VCaP (cell line): ENCODE measurements around the gene PPFIA1.

Source experiments
- H3K27ac ChIP-seq: fragments of 450-650 bp; 2 replicates; pipeline ENCODE4 v1.5.1; 2017
- TF ChIP-seq, protein P1 (sequence below): fragments of 450-650 bp; conservative IDR thresholded peaks from 2 replicates; pipeline ENCODE4 v1.5.1; 2017; ENCODE audit warnings: mild to moderate bottlenecking, moderate library complexity

Gene PPFIA1

DNA sequence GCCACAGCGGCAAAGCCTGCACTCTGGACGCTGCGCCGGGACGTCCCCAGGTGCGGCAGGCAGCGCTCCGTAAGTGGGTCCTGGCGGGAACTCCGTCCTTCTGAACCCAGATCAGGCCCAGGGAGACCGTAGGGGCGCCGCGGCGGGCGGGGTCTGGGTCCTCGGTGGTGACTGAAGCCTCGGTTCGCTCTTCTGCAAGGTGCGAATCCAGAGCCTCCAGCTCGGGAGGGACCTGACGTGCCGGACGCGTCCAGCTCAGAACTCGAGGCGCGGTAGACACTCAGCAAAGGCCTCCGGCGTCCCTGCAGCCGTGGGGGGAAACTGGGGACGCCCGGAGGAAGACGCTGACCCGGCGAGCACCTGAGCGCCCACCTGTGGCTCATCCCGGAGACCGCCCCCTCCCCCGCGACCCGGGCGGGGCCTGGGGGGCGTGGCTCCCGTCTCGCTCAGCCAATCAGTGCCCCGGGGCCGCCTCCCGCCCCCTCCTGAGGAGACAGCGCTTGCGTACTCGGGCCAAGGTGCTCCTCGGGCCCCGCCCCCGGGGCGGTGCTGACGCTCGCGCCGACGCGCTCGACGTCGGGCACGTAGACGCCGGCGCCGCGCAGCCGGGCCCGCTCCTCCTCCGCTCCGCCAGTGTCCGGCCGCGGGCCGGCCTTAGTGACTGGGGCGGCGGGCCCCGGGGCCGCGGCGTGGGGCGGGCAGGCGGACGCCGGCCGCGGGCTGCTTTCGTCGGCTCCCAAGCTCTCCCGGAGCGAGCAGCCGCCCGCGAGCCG lies at the start of gene PPFIA1:
Gene PPFIA1, plus strand, starts transcription at position 587 of the 773 bp plus-strand sequence. CDS start 1,483 bp downstream, outside the sequence.
- TF ChIP-seq, protein P1, sequence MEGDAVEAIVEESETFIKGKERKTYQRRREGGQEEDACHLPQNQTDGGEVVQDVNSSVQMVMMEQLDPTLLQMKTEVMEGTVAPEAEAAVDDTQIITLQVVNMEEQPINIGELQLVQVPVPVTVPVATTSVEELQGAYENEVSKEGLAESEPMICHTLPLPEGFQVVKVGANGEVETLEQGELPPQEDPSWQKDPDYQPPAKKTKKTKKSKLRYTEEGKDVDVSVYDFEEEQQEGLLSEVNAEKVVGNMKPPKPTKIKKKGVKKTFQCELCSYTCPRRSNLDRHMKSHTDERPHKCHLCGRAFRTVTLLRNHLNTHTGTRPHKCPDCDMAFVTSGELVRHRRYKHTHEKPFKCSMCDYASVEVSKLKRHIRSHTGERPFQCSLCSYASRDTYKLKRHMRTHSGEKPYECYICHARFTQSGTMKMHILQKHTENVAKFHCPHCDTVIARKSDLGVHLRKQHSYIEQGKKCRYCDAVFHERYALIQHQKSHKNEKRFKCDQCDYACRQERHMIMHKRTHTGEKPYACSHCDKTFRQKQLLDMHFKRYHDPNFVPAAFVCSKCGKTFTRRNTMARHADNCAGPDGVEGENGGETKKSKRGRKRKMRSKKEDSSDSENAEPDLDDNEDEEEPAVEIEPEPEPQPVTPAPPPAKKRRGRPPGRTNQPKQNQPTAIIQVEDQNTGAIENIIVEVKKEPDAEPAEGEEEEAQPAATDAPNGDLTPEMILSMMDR: no peak; the same call in 1 of the 2 replicates
- H3K27ac ChIP-seq: peak within 1 kb of the TSS; percentile 89

DNA sequence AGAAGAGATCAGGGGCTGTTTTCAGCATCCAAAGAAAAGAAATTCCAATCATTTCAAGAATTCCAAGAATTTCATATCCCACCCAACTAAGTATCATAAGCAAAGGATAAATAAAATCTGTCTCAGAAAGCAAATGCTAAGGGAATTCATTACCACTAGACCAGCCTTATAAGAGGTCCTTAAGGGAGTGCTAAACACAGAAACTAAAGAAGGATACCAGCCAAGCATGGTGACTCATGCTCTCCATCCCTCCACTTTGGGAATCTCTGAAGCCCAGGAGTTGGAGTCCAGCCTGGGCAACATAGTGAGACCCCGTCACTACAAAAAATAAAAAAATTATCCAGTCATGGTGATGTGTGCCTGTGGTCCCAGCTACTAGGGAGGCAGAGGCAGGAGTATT lies 49.6 kb upstream of the PPFIA1 start:
- TF ChIP-seq, protein P1: no peak
- H3K27ac ChIP-seq: no peak overlapping the region

DNA sequence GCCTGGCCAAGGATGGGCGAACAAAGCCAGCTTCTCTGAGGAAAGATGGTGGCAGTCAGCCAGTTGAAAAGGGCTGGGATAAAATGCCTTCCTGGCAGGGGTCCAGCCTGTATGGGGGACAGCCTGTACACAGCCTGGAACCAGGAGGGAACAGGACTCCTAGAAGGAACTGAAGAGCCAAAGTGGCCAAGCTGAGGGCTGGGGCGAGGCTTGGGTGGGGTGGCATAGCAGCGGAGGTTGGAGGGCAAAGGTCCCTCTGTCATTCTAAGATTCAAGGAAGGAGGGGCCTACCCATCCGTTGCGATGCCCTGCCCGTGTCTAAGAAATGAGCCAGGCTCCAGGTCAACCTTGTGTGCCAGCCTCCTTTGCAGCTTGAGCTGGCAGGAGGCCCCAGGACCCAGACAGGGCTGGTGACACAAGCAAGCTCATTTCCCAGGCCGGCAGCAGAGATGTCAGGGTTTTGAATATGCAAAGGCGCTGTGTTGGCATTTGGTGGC lies 44.8 kb upstream of the PPFIA1 start:
- TF ChIP-seq, protein P1: no peak
- H3K27ac ChIP-seq: no peak overlapping the region

DNA sequence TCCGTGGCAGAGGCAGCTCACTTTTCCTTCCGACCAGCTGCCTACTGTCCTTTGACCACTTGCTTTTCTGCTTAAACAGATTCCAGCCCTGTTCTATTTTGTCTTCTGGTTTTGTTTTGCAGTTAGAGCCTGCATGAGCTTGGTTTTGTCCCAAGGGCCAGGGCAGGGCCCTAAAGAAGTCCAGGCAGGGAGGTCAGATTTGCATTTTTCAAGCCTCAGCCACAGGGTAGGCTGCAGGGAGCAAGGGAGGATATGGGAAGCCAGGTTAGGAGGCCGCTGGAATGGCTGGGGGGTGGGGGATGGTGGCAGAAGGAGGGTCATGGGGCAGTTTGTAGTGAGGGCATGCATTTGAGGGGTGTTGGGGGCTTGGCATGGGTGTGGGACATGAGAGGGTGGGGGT lies 44.3 kb upstream of the PPFIA1 start:
- no peak overlapping the region for H3K27ac ChIP-seq
- TF ChIP-seq, protein P1: no peak

DNA sequence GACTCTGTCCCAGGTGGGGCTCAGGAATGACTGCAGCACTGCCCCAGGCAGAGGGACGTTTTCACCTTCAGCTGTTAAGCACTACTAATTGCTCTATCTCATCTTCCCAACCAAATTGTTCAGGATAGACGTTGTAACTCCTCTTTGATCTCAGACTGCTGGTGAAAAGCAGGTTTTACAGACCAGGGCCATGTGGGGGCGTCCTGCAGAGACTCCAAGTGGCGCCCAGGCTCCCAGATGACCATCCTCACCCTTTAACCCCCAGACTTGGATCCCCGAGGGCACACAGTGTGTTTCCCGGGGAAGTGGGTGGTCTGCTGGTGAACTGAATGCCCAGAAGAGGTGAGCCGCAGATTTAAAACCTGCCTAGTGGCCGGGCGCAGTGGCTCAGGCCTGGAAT lies 43.5 kb upstream of the PPFIA1 start:
- no peak overlapping the region for H3K27ac ChIP-seq
- TF ChIP-seq, protein P1: peak; percentile 22; the same call in 1 of the 2 replicates

DNA sequence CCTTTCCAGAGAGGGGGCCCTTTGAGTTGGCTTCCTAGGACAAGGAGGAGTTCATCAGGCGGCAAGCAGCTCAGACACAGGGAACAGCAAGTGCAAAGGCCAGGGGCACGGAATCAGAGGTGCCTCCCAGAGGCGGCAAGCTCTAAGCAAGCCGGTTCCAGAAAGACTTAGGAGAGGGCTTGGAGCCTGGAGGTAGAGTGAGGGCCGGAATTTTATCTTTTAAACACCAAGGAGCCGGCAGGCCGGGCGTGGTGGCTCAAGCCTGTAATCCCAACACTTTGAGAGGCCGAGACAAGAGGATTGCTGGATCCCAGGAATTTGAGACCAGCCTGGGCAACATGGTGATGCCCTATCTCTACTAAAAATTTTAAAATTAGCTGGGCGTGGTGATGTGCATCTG lies 40.8 kb upstream of the PPFIA1 start:
- H3K27ac ChIP-seq: no peak overlapping the region

DNA sequence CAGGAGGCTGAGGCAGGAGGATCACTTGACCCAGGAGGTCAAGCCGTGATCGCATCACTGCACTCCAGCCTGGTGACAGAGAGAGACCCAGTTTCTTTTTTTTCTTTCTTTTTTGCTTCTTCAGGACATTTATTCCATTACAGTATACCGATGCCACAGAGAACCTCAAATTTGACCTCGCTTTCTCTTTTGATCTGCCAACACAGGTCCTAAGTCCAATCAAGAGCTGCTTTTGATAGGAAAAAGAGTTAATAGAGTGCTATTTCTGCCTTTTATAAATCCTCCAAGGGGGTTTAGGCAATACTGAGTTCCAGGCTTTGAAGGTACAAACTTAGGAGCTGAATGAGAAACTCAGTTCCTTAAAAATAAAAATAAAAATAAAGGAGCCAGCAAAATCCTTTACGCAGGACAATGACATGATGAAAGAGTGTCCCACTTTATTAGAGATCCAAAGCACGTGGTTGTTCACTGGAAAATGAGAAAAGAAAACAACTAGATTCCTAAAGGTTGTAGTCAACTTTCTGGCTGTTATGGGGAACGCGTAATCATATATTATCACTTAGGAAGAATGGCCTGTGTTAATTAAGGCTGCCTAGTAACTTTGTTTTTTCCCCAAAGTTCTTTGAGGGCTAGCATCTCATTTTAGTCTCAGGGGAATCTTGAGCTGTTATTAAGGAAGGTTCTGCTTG lies 40.2 kb upstream of the PPFIA1 start:
- TF ChIP-seq, protein P1: no peak
- no peak overlapping the region for H3K27ac ChIP-seq

More for the DNA sequence above, 40.8 kb upstream of the PPFIA1 start:
- TF ChIP-seq, protein P1: no peak
